ENCODE results near the gene ACP4.

GRCh38 chr19:50839712-50840655 lies 49.8 kb downstream of the ACP4 start:
- TF ChIP-seq CTCF (conservative IDR thresholded peaks at IDR 0.05) (no peak), ZFX (IDR thresholded peaks at IDR 0.05) (no peak)
